Muscle layer of colon (tissue), 2 donors: ENCODE measurements around the gene TBC1D2.

Experiments used
- H3K27ac ChIP-seq: one replicate; pipeline ENCODE4 v1.7.0; 2013; ENCODE audit warnings: low read depth, mild to moderate bottlenecking, low read length, moderate library complexity
- H3K27me3 ChIP-seq, 2 donors: one replicate each; pipeline ENCODE4 v1.7.0; 2013; ENCODE audit warnings: low read length in 2 of 2, mild to moderate bottlenecking in 2 of 2; ENCODE audit not compliant: insufficient read depth in 2 of 2, control insufficient read depth in 1 of 2
- H3K36me3 ChIP-seq: one replicate; pipeline ENCODE4 v1.7.0; 2013; ENCODE audit warnings: mild to moderate bottlenecking, low read length; ENCODE audit not compliant: insufficient read depth
- H3K4me1 ChIP-seq: one replicate; pipeline ENCODE4 v1.7.0; 2013; ENCODE audit warnings: mild to moderate bottlenecking, low read length; ENCODE audit not compliant: insufficient read depth
- H3K4me3 ChIP-seq, 2 donors: one replicate each; pipeline ENCODE4 v1.7.0; 2013; ENCODE audit warnings: low read length in 2 of 2, low read depth in 1 of 2, mild to moderate bottlenecking in 1 of 2, moderate library complexity in 1 of 2
- H3K9ac ChIP-seq: one replicate; pipeline ENCODE4 v1.7.0; 2013; ENCODE audit warnings: low read length
- H3K9me3 ChIP-seq: one replicate; pipeline ENCODE4 v1.7.0; 2013; ENCODE audit warnings: mild to moderate bottlenecking, low read length
- donor health status: abdominal sarcoma.
- donor health status: Adenocarcinoma of cecum.

TBC1D2 gene

DNA sequence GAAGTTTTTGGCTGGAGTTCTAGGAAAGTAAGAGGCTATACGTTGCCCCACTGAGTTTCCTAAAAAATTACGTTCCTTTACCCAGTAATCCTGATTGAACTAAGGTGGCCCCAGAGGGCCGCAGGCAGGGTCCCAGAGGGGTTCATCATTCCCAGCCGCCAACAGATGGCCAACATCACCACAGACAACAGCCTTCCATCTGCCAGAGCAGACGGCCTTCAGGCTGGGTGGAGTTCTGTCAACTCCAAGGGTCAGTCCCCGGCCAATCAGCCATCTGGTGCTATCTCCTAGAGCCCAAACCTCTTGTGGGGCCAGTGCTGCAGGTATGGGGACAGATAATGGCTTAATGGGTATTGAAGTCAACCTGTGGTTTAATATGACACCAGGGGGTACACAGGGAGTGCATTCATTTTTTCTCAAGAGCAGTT lies 30.4 kb downstream of the TBC1D2 start:
- H3K9me3 ChIP-seq: no peaks in the 10 kb centered on the region
- H3K36me3 ChIP-seq: peaks cover 24% of the 10 kb centered on the region

DNA sequence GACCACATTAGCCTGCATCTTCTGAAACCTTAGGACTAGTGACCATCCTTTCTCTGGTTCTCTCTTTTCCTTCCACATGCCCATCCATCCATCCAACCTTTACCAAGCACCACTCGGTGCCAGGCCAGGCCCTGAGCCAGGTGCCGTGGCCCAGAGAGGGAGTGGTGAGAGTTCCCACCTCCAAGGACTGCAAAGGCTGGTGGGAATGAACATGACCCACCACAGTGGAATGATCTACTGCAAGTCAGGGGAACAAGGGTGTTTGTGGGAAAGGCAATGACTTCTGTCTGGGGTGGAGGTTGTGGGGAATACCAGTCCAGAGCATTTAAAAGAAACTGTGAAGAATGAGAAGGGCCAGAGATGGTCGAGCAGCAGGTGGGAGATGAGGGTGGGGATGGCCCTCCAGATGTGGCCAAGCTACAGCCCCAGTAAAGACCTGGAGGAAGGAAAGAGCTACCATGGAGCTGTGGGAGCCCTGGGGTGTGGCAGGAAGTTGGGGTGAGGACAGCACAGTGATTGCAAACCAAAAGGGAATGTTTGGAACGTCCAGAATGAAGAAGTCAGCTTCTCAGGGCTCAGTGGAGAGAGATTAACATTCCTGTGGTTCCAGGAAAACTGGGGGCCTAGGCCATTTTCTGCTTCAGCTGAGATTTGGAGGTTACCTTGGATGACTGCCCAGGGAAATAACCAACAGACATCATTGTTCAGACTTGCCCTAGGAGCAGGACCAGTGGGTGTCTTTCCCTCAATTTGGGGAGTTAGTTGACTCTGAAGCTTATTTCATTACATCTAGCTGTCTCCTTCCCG lies 32.4 kb downstream of the TBC1D2 start:
- Histone ChIP-seq H3K27me3 (no peaks in the 10 kb centered on the region), H3K36me3 (peaks cover 20% of the 10 kb centered on the region), H3K4me1 (no peaks in the 10 kb centered on the region), H3K27ac (no peak overlapping the region), H3K9ac (no peak overlapping the region), H3K9me3 (no peaks in the 10 kb centered on the region), H3K4me3 (no peak overlapping the region)

More for the DNA sequence above, 30.4 kb downstream of the TBC1D2 start:
- no peak overlapping the region for H3K9ac ChIP-seq
- H3K4me3 ChIP-seq: no peak overlapping the region
- H3K27me3 ChIP-seq: no peaks in the 10 kb centered on the region
- no peaks in the 10 kb centered on the region for H3K4me1 ChIP-seq
- H3K27ac ChIP-seq: no peak overlapping the region

DNA sequence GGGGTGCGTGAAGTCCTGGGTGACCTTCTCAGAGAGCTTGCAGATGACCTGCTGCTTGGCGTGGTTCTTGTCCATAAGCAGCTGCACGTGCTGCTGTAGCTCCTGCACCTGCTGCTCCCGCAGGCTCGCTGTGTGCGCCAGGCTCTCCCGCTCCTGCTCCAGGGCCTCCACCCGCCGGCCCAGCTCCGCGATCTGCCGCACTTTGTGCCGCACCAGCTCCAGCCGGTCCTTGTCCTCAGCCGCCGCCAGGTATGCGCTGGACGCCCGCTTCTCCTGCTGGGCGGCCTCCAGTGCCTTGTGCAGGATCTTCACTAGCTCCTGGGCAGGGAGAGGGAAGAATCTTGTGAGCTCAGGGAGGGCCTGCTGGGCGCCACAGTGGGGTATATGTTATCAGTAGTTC lies 34.5 kb downstream of the TBC1D2 start:
- no peak overlapping the region for H3K27ac ChIP-seq
- no peak overlapping the region for H3K4me3 ChIP-seq
- no peaks in the 10 kb centered on the region for H3K9me3 ChIP-seq
- no peaks in the 10 kb centered on the region for H3K4me1 ChIP-seq
- H3K9ac ChIP-seq: no peak overlapping the region
- no peaks in the 10 kb centered on the region for H3K27me3 ChIP-seq
- peaks cover 18% of the 10 kb centered on the region for H3K36me3 ChIP-seq

DNA sequence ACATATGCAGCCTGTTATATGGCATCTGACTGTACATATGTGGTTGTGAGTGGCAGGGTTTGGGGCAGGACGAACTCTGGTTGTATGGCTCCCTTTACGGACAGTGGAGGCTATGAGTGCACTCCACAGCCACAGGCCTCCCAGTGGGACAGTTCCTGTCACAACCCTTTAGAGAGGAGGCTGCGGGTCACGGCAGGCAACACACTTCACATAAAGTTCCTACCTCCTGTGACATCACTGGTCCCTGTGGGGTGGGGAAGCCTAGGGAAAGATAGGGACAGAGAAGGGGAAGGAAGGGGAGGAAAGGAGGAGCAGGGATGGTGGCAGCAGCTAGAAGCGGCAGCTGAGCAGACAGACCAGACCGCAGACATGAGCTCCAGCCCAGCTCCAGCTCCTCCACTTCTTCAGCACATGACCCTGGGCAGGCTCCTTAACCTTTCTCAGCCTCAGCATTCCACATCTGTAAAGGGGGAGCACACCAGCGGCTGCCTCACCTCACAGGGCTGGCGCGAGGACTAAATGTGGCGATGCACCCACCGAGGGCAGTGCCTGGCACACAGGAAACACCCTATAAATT lies 35.6 kb downstream of the TBC1D2 start:
- Histone ChIP-seq H3K4me1 (no peaks in the 10 kb centered on the region), H3K4me3 (no peak overlapping the region), H3K27me3 (no peaks in the 10 kb centered on the region), H3K9ac (no peak overlapping the region), H3K9me3 (no peaks in the 10 kb centered on the region), H3K36me3 (peaks cover 18% of the 10 kb centered on the region), H3K27ac (no peak overlapping the region)

DNA sequence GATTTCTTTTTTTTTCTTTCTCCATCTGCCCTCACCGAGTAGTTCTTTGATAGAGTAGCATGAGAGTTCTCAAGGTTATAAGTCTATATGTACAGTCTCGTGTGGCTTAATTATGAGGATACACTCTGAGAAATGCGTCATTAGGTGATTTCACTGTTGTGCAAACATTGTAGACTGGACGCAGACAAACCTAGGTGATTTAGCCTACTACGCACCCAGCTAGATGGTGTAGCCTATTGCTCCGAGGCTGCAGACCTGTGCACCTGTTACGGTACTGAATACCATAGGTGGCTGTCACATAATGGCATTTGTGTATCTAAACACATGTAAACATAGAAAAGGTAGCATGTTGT lies 36.1 kb downstream of the TBC1D2 start:
- no peak overlapping the region for H3K4me3 ChIP-seq
- no peaks in the 10 kb centered on the region for H3K9me3 ChIP-seq
- no peaks in the 10 kb centered on the region for H3K4me1 ChIP-seq
- H3K27ac ChIP-seq: no peak overlapping the region
- no peaks in the 10 kb centered on the region for H3K27me3 ChIP-seq
- H3K36me3 ChIP-seq: peaks cover 18% of the 10 kb centered on the region
- no peak overlapping the region for H3K9ac ChIP-seq

DNA sequence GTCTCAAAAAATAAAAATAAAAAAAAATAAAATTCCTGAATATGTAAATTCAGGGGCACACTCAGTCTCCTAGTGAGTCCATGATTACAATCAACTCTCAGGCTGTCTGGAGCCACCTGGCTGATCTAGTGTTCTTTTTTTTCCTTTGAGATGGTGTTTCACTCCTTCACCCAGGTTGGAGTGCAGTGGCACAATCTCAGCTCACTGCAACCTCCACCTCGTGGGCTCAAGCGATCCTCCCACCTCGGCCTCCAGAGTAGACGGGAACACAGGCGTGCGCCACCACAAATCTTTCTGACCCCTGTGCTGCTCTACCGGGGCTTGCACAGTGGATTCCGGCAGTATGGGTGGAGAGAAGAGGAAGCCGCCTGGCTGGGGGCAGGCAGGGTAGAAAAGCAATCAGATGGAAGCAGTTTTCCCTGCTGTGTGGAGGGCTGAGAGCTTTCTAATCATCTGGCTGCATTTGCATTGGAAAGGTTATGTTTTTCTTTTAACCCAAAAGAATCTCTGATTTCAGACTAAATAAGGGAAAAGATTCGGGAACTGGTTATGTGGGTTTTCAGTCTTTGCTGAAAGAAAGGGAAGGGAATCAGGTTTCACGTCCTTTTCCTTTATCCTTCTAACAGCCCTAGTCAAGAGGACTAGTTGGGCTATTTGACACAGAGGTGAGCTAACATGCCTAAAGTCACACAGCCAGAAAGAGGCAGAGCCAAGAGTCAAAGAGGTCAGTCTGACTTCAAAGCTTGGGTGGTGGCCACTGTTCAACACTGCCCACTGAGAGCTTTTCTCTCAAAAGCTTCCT lies 36.7 kb downstream of the TBC1D2 start:
- Histone ChIP-seq H3K9me3 (no peaks in the 10 kb centered on the region), H3K27ac (no peak overlapping the region), H3K36me3 (peaks cover 18% of the 10 kb centered on the region)

DNA sequence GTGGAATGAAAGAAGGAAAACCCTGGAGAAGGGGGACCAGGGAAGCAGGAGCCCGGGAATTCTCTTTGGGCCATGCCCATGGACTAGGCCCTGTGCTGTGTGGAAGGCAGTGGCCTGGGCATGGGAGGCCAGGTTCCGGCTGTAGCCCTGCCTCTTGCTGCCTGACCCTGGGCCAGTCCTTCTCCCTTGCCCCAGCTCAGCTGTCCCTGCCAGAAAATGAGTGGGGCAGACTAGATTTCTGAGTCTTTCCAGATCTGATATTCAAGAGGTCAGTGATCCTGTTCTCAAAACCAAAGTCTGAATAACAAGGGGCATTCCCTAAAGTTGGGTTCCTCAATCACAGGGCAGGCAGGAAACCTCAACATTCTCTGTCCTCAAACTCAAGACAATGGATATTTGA lies 38.2 kb downstream of the TBC1D2 start:
- H3K4me3 ChIP-seq: no peak overlapping the region
- H3K9me3 ChIP-seq: no peaks in the 10 kb centered on the region
- H3K4me1 ChIP-seq: no peaks in the 10 kb centered on the region
- no peak overlapping the region for H3K9ac ChIP-seq
- peaks cover 18% of the 10 kb centered on the region for H3K36me3 ChIP-seq
- H3K27ac ChIP-seq: no peak overlapping the region
- no peaks in the 10 kb centered on the region for H3K27me3 ChIP-seq

More for the DNA sequence above, 36.7 kb downstream of the TBC1D2 start:
- no peaks in the 10 kb centered on the region for H3K4me1 ChIP-seq
- H3K27me3 ChIP-seq: no peaks in the 10 kb centered on the region
- H3K4me3 ChIP-seq: no peak overlapping the region
- no peak overlapping the region for H3K9ac ChIP-seq

DNA sequence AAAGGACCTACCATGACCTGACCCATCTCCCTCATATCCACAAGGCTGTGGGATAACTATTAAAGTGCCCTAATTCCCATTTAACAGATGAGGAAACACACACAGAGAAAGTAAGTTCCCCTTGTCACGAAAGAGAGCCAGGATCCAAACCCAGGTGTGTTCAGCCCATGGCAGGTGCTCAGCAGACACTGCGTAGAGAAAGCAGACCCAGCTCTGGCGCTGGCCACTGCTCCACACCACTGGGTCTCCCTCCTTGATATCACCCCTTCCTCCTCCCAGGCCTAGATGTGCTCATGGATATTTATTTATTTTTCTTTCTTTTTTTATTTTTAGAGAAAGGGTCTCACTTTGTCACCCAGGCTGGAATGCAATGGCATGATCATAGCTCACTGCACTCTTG lies 39.1 kb downstream of the TBC1D2 start:
- Histone ChIP-seq H3K27me3 (no peaks in the 10 kb centered on the region), H3K27ac (no peak overlapping the region), H3K4me3 (no peak overlapping the region), H3K9ac (no peak overlapping the region), H3K36me3 (peaks cover 18% of the 10 kb centered on the region), H3K4me1 (no peaks in the 10 kb centered on the region), H3K9me3 (no peaks in the 10 kb centered on the region)

DNA sequence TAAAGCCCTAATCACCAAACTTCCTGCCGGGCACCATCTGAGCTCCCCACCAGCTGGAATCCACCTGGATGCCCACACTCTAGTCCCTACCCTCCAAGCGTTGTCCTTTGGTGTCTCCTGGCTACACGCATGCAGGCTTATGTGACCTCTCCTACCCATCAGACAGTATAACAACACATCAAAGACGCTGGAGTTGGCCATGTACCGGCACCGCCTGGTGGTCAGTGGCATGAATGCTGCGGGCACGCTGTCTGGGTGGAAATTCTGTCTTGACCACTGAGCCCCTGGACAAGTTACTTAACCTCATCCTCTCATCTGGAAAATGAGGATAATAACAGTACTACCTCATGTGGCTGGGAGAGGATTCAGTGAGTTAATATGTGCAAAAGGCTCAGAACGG lies 39.6 kb downstream of the TBC1D2 start:
- no peak overlapping the region for H3K9ac ChIP-seq
- no peaks in the 10 kb centered on the region for H3K4me1 ChIP-seq
- no peak overlapping the region for H3K27ac ChIP-seq
- peaks cover 14% of the 10 kb centered on the region for H3K36me3 ChIP-seq
- no peaks in the 10 kb centered on the region for H3K9me3 ChIP-seq
- no peak overlapping the region for H3K4me3 ChIP-seq
- no peaks in the 10 kb centered on the region for H3K27me3 ChIP-seq

DNA sequence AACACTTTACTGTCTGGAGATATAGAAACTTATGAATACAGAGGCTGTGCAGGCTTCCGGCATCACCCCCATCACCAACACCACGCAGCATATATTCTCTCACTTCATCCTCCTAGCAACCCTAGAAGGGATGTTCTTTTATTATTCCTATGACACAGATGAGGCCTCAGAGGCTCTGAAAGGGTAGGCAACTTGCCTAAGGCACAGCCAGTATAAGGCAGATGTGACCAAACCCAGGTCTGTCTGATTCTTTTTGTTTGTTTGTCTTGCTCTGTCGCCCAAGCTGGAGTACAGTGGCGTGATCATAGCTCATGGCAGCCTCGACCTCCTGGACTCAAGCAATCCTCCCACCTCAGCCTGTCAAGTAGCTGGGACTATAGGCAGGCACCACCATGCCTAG lies 40.2 kb downstream of the TBC1D2 start:
- Histone ChIP-seq H3K27me3 (no peaks in the 10 kb centered on the region), H3K27ac (no peak overlapping the region), H3K4me1 (no peaks in the 10 kb centered on the region), H3K9ac (no peak overlapping the region), H3K9me3 (no peaks in the 10 kb centered on the region), H3K4me3 (no peak overlapping the region), H3K36me3 (peaks cover 8% of the 10 kb centered on the region)

DNA sequence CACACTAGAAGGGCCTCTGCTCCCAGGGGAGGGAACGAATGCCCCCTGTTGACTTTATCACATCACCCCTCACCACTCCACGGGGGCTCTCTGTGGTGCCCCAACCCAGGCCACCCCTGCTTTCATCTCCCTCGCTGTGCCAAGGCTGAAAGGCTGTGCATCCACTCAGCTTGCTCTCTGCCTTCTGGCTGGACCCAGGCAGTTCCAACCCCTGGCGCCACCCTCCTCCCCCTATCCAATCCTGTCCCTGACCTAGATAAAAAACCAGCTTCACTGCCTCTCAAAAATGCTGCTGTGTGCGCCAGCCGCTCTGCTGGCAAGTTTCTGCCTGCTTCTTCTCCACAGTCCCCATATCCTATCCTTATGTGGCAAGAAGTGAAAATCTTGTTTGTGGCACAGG lies 40.6 kb downstream of the TBC1D2 start:
- H3K9me3 ChIP-seq: no peaks in the 10 kb centered on the region
- no peaks in the 10 kb centered on the region for H3K27me3 ChIP-seq
- no peak overlapping the region for H3K27ac ChIP-seq
- peaks cover 4% of the 10 kb centered on the region for H3K36me3 ChIP-seq
- H3K4me1 ChIP-seq: no peaks in the 10 kb centered on the region
- H3K9ac ChIP-seq: no peak overlapping the region
- H3K4me3 ChIP-seq: no peak overlapping the region
